Measurements from ENCODE around the gene KCNS1. TPM values are rescaled to one million over a fixed set of nuclear protein-coding genes. Genes with fewer than 3 reads are reported as not detected.

KCNS1 gene
- total and polyA plus RNA-seq, 8 donors: 0.04 to 1.3 (median 0.09) TPM; not detected in 1

GRCh38 chr20:45059022-45059728, 41.8 kb downstream of the KCNS1 start:
- Histone ChIP-seq H3K9me3 (no peaks in the 10 kb centered on the region), H3K27me3 (no peaks in the 10 kb centered on the region), H3K4me1 (no peaks in the 10 kb centered on the region), H3K36me3 (no peaks in the 10 kb centered on the region), H3K4me3 (no peak overlapping the region), H3K27ac (no peak overlapping the region)
- intact Hi-C loops (cut with DNase I): no loop called here
- TF ChIP-seq CTCF (IDR thresholded peaks at IDR 0.05): no peak
- 86% methylated on average over 6 of the region's 6 CpGs for WGBS, 2 donors
- no peak for ATAC-seq
- FAIRE-seq: no peak
- DNase-seq: no peak

- 88 to 94% methylated on average over 4 of the region's 4 CpGs for WGBS, 2 donors
- H3K9me3 ChIP-seq: no peaks in the 10 kb centered on the region
- no peak for ATAC-seq
- no peak overlapping the region for H3K4me3 ChIP-seq
- H3K4me1 ChIP-seq: no peaks in the 10 kb centered on the region
- H3K27ac ChIP-seq: no peak overlapping the region
- TF ChIP-seq CTCF (IDR thresholded peaks at IDR 0.05): no peak
- intact Hi-C loops (cut with DNase I): no loop called here
- no peaks in the 10 kb centered on the region for H3K27me3 ChIP-seq
- no peaks in the 10 kb centered on the region for H3K36me3 ChIP-seq
- no peak for DNase-seq
- FAIRE-seq: no peak
These were observed 42.6 kb downstream of the KCNS1 start for GRCh38 chr20:45058168-45058850.

GRCh38 chr20:45056473-45057173, 44.3 kb downstream of the KCNS1 start:
- Histone ChIP-seq H3K4me1 (no peaks in the 10 kb centered on the region), H3K27ac (peak overlapping the region in 1 of 4 donors; percentile 18), H3K9me3 (no peaks in the 10 kb centered on the region), H3K36me3 (no peaks in the 10 kb centered on the region), H3K4me3 (no peak overlapping the region), H3K27me3 (no peaks in the 10 kb centered on the region)
- 42 to 53% methylated on average over 8 of the region's 8 CpGs for WGBS, 2 donors
- no peak for TF ChIP-seq CTCF (IDR thresholded peaks at IDR 0.05)
- intact Hi-C loops (cut with DNase I): no loop called here
- peak; percentile 50 to 75 (median 63) for ATAC-seq
- DNase-seq: peak in 3 of 6 donors; percentile 6 to 15 (median 9)
- no peak for FAIRE-seq

- Histone ChIP-seq H3K27ac (no peak overlapping the region), H3K4me3 (no peak overlapping the region), H3K9me3 (no peaks in the 10 kb centered on the region), H3K4me1 (no peaks in the 10 kb centered on the region), H3K27me3 (no peaks in the 10 kb centered on the region), H3K36me3 (no peaks in the 10 kb centered on the region)
- TF ChIP-seq CTCF (IDR thresholded peaks at IDR 0.05): no peak
- intact Hi-C loops (cut with DNase I): no loop called here
- FAIRE-seq (no peak), DNase-seq (no peak), ATAC-seq (no peak)
- WGBS, 2 donors: 89 to 93% methylated on average over 4 of the region's 4 CpGs
These were observed 45.9 kb downstream of the KCNS1 start for GRCh38 chr20:45055056-45055455.
